Stimulated activated CD4-positive, alpha-beta T cell treated with anti-CD3 and anti-CD28 coated beads, Interleukin-1b, Interleukin-23, amount 100 ng/mL, for 24 hours (primary cell): Measurements from ENCODE around the gene JAG1.

Experiments used
- DNase-seq, 4 experiments: peaks; one replicate each; pipeline ENCODE4 v3.0.0-alpha.2; 2020; ENCODE audit warnings: low read depth in 4 of 4, low spot score in 1 of 4

The JAG1 gene

DNA sequence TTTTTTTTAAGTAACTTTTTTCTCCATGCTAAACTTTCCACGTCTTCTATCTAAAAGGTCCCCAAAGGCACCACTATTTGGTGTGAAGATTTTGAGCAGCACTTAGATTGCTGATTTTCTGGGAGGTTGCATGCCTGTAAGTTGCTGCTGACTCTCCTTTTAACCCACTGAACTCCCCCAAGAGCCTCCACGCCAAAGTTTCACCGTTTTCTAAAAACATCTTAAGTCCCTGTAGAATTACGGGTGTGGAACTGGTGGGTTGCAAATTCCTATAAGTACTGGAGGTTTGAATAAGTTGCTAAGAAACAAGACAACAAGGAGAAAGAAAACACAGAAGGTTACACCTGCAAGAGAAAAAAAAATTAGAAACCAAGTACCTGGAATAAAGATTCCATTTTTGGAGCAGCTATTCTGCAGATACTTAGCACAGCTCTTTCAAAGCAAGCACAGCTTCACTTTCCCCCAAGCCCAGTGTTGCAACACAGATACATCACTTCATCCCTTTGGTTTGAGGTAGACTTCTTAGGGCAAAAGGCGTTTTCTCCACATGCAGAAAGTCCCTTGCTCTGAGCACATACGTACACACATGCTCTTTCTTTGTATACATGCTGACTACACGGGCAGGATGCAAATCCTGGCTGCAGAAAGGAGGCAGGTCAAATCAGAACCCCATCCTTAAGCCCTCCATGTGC, 5.0 kb downstream of the JAG1 start:
- no peak for DNase-seq

GRCh38 chr20:10667560-10668167, 6.1 kb downstream of the JAG1 start:
- no peak for DNase-seq

- DNase-seq, result no peak
These were observed 6.8 kb downstream of the JAG1 start for GRCh38 chr20:10667077-10667401.

DNA sequence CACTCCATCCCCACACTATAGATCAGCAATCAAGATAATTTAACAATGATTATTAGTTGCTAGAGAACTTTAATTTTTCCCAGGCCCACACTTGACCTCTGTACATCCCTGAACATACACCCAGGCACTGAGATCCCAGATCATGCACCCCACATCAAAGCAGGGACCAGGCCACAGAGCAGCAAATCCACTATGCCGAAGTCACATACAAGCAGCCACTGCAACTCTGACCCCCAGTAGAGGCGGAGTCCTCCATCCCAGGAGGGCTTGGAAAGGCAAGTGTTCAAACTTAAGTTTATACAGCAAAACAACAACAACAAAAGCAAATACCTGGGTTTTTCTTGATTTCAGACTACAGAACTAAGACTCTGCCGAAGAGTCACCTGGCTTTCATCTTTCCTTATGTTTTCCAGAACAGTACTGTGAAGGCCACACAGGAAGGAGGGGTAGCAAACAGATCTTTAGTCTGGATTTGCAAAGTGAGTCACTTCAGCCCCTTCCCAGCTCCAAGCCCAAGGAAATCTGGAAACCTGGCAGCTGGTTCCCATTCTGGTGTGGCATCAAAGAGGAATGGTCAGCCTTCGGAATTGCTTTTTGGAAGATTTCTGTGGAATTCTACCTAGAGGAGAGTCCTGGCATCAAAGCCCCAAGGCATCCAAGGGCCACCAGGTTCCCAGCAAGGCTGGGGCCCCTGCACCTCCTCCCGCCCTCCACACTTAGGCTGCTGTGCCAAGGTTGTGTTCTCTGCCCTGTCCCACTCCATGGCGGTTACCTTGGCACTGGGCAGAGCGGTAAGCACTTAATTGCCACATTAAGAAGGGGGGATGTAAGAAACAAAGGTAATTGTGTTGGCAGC, 7.3 kb downstream of the JAG1 start:
- no peak for DNase-seq

- no peak for DNase-seq
These were observed 8.0 kb downstream of the JAG1 start for GRCh38 chr20:10665791-10666190.

DNA sequence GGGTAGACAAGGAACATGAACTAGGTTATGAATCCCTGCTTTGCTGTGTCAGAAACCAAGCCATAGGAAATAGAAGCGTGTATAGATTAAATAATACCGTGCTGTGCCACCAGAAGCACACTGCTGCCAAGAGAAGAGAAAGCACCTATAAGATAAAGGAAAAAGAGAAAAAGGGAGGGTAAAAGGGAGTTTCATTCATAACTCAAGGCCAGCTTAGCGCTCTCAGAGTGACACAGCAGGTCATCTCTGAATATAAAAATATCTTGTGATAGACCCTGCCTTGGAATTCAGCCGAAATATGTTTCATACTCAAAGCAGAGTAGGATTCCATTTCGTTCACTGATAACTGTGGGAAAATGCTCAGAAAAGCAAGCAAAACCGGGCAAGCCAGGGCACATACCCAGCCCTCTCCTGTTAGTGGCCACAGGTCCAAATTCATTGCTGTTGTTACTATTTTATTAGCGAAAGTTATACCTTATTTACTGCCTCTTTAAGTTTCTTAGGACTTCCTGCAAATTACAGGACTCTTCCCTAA, 8.7 kb downstream of the JAG1 start:
- no peak for DNase-seq

GRCh38 chr20:10663756-10664155, 10.0 kb downstream of the JAG1 start:
- DNase-seq, result no peak

DNA sequence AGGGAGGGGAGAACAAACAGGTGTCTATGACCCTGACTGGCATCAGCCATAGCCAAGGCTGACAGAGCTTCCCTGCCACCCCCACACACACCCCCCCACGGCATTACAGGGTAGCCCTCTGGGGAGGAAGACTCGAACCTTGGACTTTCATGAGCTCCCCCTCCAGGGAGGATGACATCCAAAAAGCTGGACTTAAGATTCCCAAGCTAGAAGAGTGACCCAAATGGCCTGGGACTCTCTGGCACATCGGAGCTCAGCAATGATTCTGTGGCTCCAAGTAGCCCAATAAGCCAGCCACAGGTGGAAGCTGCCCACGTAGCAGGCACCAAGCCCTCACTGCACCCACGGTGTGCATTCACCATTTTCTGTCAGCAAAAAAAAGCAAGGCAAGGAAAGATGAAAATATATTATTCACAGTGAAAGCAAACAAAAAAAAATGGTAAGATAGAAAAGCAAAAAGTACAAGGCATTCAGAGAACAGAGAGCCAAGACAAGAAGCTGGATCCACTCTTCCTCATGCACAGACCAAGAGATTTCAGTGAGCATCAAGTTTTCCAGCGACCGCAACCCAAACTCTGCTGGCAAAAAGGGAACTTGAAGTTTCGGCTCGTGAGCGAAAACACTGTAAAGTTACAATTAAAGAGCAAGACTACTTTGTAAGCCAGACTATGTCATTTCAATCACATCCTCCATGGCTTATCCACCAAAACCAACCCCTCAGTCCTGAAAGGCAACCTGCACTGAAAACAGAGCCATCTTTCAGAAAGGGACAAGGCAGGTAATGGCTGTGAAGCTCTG, 10.9 kb downstream of the JAG1 start:
- DNase-seq, result no peak

- DNase-seq, result no peak
These were observed 11.6 kb downstream of the JAG1 start for GRCh38 chr20:10662151-10662550.

DNA sequence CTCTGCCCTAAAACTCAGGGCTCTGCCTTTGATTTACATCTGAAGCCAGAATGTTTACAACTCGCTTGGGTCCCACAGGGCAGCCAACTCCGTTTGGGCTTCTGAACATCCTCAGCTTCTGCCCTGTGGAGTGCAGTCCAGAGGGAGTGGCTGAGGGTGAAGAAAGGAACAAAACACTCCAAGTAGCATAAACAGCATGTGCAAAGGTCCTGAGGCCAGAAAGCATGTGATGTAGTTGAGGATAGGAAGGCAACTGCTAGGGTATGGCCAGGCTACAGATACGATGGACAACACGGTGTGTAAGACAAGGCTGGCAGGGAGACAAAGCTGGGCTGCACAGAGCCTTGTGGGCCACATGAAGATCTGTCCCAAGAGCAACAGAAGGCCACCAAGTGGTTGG, 12.5 kb downstream of the JAG1 start:
- no peak for DNase-seq

DNA sequence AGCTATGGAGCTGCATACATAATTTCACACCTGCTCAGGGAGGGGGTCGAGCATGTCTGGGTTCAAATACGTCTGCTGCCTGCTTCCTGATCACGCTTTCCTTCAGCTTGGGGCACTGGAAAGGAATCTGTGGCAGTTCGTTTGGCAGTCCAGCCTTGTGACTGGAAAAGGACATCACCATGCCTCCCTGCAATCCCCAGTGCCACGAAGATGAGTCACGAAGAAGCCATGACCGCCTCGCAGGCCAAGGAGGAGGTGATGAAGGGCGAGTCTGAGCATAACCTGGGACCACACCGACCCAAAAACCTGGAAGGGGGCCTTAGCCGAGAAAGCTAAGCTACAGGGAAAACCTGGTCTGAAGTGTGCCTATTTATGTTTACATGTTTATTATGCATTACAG, 13.1 kb downstream of the JAG1 start:
- DNase-seq, result no peak

- no peak for DNase-seq
These were observed 13.9 kb downstream of the JAG1 start for GRCh38 chr20:10659651-10660601.

- DNase-seq, result no peak
These were observed 14.7 kb downstream of the JAG1 start for GRCh38 chr20:10658876-10659632.

DNA sequence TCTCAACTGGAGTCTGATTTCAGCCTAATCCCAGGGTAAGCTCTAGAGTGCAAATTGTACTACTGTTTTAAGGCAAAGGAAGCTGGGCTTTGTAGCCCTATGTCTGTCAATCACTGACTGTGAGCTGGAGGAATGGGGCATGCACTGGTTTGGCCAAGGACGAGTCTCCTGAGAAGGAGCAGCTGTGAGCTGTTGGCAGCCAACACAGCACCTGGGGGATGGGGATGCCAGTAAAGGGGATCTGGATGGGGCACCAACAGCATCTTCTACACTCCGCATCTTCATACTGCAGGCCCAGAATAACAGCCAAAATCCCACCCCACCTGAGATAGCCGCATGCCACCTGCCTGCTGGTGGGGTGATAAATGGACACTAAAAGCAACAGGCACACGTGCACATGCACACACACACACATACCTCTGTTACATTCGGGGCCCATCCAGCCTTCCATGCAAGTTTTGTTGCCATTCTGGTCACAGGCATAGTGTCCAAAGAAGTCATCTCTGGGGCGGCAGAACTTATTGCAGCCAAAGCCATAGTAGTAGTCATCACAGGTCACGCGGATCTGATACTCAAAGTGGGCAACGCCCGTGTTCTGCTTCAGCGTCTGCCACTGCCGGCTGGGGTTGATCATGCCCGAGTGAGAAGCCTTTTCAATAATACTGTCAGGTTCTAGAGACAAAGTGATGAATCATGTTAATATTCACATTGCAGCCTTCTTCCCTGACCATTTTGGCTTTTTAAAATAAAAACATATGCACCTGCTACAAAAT, 15.6 kb downstream of the JAG1 start:
- DNase-seq, result no peak

- DNase-seq, result no peak
These were observed 16.3 kb downstream of the JAG1 start for GRCh38 chr20:10657453-10657852.

GRCh38 chr20:10655720-10656669, 17.8 kb downstream of the JAG1 start:
- no peak for DNase-seq

DNA sequence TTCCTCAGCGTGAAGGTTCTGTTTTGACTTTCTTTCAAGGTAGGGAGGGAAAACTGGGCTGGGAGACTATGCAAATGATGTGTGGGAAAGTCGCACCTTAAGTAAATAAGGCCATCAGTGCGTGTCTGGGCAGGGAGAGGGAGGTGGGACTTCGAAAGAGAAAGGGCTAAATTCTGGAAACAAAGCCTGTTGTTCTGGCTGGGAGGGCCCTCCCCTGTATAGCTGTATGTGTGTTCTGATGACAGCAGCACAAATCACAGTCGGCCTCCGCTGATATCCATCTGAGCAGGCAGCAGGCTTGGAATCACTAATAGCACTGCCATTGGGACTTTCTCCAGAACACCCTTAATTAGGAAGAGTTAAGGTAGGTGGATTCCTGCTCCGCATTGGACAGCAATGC, 19.2 kb downstream of the JAG1 start:
- no peak for DNase-seq

GRCh38 chr20:10654250-10654610, 19.6 kb downstream of the JAG1 start:
- no peak for DNase-seq
